GM19395 (cell line): ENCODE measurements around the gene MORN1.

Source experiments
- ATAC-seq: cut with Tn5 transposase; IDR thresholded peaks from one replicate; pipeline ENCODE4 v1.9.1; 2021; ENCODE audit warnings: mild to moderate bottlenecking, moderate library complexity; ENCODE audit not compliant: unreplicated experiment

Gene MORN1

GRCh38 chr1:2282556-2283270, 108.6 kb downstream of the MORN1 start:
- no peak for ATAC-seq

DNA sequence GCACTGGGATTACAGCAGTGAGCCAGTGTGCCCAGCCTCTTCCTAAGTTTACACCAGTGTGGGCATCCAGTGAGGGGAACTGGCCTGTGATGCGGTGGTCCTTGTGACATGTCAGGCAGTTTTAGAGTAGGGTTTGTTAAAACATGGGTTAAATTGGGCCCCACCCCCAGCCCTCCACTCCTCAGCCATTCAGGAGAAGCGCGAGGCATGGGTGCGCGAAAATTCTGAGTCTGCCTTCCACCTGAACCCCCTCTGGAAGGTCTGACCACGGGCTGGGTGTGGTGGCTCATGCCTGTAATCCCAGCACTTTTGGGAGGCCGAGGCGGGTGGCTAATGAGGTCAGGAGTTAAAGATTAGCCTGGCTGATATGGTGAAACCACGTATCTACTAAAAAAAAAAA, 111.5 kb downstream of the MORN1 start:
- no peak for ATAC-seq

DNA sequence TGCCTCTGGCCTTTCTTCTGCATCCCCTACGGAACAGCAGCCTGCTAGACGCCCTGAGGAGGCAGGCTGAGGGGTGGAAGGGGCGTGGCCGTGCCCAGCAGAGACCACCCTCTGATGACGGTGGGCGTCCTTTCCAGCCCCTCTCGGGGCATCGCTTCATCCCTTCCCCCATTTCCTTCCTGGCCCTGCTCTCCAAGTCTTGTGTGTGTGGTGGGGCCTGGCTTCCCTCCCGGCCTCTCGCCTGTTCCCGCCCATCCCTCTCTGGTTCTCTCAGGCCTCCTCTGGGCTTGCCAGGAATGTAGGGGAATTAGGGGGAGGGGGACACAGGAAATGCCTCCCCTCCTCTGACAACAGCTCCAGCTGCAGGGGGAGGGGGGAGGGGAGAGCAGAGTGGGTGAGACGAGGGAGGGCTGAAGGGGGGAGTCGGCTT, 112.1 kb downstream of the MORN1 start:
- no peak for ATAC-seq

DNA sequence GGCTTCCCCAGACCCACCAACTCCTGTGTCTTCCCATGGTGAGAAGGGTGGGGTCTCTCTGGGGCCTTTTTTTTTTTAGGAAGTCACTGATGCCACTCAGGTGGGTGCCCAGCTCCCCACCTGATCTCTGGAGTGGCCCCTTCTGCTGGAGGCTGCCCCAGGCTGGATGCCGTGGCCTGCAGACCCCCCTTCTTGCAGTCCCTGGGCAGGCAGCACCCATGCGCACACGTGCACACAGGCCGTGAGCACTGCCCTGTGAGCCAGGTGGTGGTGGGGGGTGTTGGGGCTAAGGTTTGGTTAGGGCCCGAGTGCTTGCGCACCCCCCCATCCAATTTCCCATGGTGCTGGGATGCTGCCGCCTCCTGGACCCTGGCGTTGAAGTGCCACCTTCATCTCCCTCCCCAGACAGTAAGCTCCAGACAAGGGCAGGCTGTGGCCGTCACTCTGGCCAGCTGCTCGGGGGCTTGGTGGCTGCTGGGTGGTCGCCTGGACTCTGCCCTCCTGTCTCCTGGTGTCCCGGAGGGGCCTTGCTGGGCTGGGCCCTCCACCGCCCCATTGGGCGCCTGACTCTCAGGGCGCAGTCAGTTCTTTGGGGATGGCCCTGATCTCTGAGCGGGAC, 112.7 kb downstream of the MORN1 start:
- ATAC-seq, result no peak

GRCh38 chr1:2277741-2278488, 113.4 kb downstream of the MORN1 start:
- ATAC-seq, result no peak

GRCh38 chr1:2276803-2277580, 114.4 kb downstream of the MORN1 start:
- ATAC-seq, result no peak

DNA sequence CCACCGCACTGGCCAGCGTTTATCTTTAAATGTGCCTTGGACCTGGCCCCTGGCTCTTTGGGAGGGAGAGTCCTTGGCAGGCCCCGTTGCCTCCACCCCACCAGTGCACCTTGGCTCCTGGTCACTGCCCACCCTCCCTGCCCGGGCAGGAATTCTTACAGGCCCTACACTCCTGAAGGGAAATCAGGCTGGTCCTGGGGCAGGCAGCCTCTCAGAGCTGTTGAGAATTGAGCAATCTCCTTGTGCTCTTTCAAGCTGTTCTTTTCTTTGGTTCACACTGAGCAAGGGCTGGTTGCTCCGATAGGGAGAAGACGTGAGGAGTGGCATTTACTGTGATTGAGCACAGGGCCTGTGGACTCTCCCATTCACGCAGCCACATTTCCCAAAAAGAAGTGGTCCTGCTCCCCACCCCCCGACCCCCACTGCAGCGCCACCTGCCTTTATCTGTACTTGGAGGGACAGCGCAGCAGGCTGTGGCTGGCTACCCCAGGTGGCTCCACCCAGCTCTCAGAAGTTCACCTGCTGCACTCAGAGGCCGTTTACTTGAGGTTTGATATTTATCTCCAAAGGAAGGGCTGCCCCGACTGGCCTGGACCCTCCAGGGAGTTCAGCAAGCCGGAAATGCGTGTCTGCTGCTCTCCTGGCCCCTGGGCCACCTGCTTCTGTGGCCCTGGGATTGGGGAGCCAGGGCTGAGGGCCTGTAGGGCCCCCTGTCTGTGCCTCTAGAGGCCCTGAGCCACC, 115.4 kb downstream of the MORN1 start:
- no peak for ATAC-seq

- ATAC-seq, result no peak
Measured at GRCh38 chr1:2274929-2275475, 116.4 kb downstream of the MORN1 start.

GRCh38 chr1:2274231-2274928, 117.0 kb downstream of the MORN1 start:
- ATAC-seq, result no peak

GRCh38 chr1:2273401-2274090, 117.8 kb downstream of the MORN1 start:
- ATAC-seq, result no peak

- ATAC-seq, result no peak
Measured at GRCh38 chr1:2272686-2273400, 118.5 kb downstream of the MORN1 start.

DNA sequence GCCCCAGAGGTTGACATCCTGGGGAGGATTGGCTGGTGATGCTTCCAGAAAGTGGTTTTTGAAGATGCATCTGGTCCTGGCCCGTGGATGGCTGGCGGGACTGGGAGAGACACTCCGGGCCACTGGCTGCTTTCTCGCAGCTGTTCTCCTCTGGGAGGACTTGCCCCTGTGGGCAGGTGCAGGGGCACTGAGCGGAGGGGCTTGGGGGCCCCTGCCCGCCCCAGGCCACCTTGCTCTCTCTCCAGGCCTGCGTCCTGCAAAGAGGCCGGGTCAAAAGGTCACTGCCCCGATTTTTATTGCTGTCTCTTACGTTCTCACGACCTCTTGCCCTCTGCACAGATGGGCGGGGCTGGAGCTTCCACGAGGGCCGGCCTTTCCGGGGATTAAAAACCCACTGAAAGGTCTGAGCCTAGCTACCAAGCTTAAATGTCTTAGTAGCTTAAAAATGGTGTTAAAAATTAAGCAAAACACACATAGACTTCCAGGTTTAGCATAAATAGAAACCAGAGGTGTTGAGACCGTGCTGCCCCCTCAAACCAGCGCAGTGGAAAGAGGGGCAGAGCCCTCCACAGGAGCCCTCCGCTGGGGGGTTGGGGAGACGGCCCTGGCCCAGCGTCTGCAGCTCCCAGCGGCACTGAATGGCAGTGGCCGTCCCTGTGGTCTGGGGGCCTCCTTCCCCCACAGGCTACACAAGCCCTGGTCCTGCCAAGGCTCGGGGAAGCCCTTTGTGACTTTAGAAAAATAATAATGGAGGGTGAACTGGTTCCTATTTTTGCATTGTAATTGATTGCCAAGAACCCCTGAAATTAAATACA, 119.3 kb downstream of the MORN1 start:
- no peak for ATAC-seq
